A549 (cell line): ENCODE data around the gene DDAH2.

ENCODE experiments used
- CEBPB ChIP-seq, 2 experiments: fragments of >200 bp in 1 of 2; sonication (Bioruptor Twin) in 1 of 2; formaldehyde crosslinking in 1 of 2; IDR thresholded peaks; 2 replicates each; pipeline ENCODE4 v1.6.1; 2012 to 2016
- CTCF ChIP-seq: fragments of >200 bp; sonication (Bioruptor Twin); formaldehyde crosslinking; IDR thresholded peaks from 3 replicates; pipeline ENCODE4 v1.5.1; 2016
- ELK1 ChIP-seq: fragments of 150-350 bp; IDR thresholded peaks from 2 replicates; pipeline ENCODE4 v1.6.1; 2014; ENCODE audit warnings: low read depth, mild to moderate bottlenecking, low read length
- EP300 ChIP-seq, 2 experiments: fragments of >200 bp; sonication (Bioruptor Twin); formaldehyde crosslinking; IDR thresholded peaks; 2 replicates in 1 of 2; 3 replicates in 1 of 2; pipeline ENCODE4 v1.6.1; 2016 to 2017
- ESRRA ChIP-seq: fragments of 150-350 bp; IDR thresholded peaks from 2 replicates; pipeline ENCODE4 v1.6.1; 2014; ENCODE audit warnings: mild to moderate bottlenecking, low read length, borderline replicate concordance
- JUN ChIP-seq, 2 experiments: fragments of >200 bp; sonication (Bioruptor Twin); formaldehyde crosslinking; IDR thresholded peaks; 2 replicates in 1 of 2; 3 replicates in 1 of 2; pipeline ENCODE4 v1.6.1; 2016 to 2017
- MAX ChIP-seq: IDR thresholded peaks from 2 replicates; pipeline ENCODE4 v1.6.1; 2012
- POLR2AphosphoS2 ChIP-seq: conservative IDR thresholded peaks from 2 replicates; pipeline ENCODE4 v1.6.1; 2012; ENCODE audit warnings: low read length, improper control_type of control experiment, inconsistent platforms
- RCOR1 ChIP-seq: fragments of 150-350 bp; IDR thresholded peaks from 2 replicates; pipeline ENCODE4 v1.6.1; 2014; ENCODE audit warnings: antibody characterized with exemption, low read length, low read depth
- RNF2 ChIP-seq: fragments of 200-600 bp; sonication (generic); IDR thresholded peaks from 2 replicates; pipeline ENCODE4 v1.6.1; 2016; ENCODE audit warnings: low read depth, mild to moderate bottlenecking, antibody characterized with exemption, moderate library complexity, borderline replicate concordance

- no peak for TF ChIP-seq POLR2AphosphoS2
- no peak for TF ChIP-seq CEBPB (IDR thresholded peaks at IDR 0.05)
- no peak for TF ChIP-seq ELK1
- TF ChIP-seq MAX = no peak
- TF ChIP-seq EP300 (IDR thresholded peaks at IDR 0.05) = no peak
- no peak for TF ChIP-seq CTCF
- TF ChIP-seq RCOR1 = no peak
- no peak for TF ChIP-seq JUN (IDR thresholded peaks at IDR 0.05)
- TF ChIP-seq RNF2 = no peak
- no peak for TF ChIP-seq ESRRA
Measured at GRCh38 chr6:31723245-31723979, 5.7 kb downstream of the DDAH2 start, which contains the start of gene MPIG6B.
